Lower lobe of right lung (tissue), 2 donors: ENCODE measurements around the gene FBLN2. TPM values are rescaled to one million over a fixed set of nuclear protein-coding genes. Genes with fewer than 3 reads are reported as not detected.

Experiments used
- ATAC-seq, 2 donors: fragments of 200-7000 bp; cut with Tn5 transposase; one replicate each; pipeline ENCODE4 v1.9.1; 2020 to 2022; ENCODE audit warnings: mild to moderate bottlenecking in 2 of 2, moderate library complexity in 2 of 2
- DNase-seq: peaks from one replicate; pipeline ENCODE4 v3.0.0-alpha.2; 2020
- H3K27ac ChIP-seq: fragments of 200-600 bp; one replicate; pipeline ENCODE4 v1.8.0; 2022
- H3K27me3 ChIP-seq: fragments of 200-600 bp; one replicate; pipeline ENCODE4 v1.8.0; 2022; ENCODE audit warnings: low read depth
- H3K36me3 ChIP-seq: fragments of 200-600 bp; one replicate; pipeline ENCODE4 v1.8.0; 2022; ENCODE audit warnings: mild to moderate bottlenecking
- H3K4me1 ChIP-seq: fragments of 200-600 bp; one replicate; pipeline ENCODE4 v1.8.0; 2022
- H3K4me3 ChIP-seq: fragments of 200-600 bp; one replicate; pipeline ENCODE4 v1.8.0; 2022; ENCODE audit warnings: mild to moderate bottlenecking
- H3K9me3 ChIP-seq: fragments of 200-600 bp; one replicate; pipeline ENCODE4 v1.8.0; 2022
- intact Hi-C: fragments of 100-400 bp; cut with DNase I; formaldehyde crosslinking; loops from one replicate; pipeline ENCODE4 v1.11.0; 2022
- total RNA-seq: library from RNA; stranded (reverse); fragmentation: NEBNext Ultra II Directional; extraction: Animal tissue kit (Norgen Biotek cat#: 25700); gene quantifications from one replicate; pipeline ENCODE4 v1.2.1, GENCODE V29; 2021
- TF ChIP-seq, protein P1 (sequence below): fragments of 200-600 bp; IDR thresholded peaks from one replicate; pipeline ENCODE4 v1.8.0; 2022; ENCODE audit warnings: antibody characterized with exemption, mild to moderate bottlenecking
- donor health status: DM: no; HTN: yes; CAD: no; lungs with severe emphysema.

The FBLN2 gene
- total RNA-seq, 1 donor from 2014 or later = 40.8 TPM

DNA sequence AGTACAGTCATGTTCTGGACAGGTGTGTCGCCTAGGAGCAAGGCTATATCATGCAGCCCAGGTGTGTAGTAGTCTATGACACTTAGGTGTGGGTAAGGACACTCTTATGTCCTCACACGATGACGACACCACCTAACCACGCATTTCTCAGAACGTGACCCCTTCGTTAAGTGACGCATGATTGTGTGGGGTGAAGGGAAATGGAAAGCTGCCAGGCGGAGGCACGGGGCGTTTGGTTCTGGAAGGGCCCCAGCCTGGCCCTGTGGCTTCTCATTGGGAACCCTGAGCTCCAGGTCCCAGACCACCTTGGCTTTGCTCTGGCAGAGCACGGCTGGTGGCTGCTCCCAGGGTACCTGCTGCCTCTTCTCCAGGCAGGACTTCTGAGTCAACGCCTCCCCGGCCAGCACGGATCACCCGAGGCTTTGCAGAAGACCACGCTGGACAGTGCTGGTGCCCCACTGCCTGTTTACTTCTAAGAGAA is 39.3 kb downstream of the FBLN2 start:
- intact Hi-C loops = no loop called here
- H3K27me3 ChIP-seq = no peaks in the 10 kb centered on the region
- H3K4me1 ChIP-seq = no peaks in the 10 kb centered on the region
- H3K4me3 ChIP-seq = no peak overlapping the region
- no peaks in the 10 kb centered on the region for H3K9me3 ChIP-seq
- ATAC-seq (peak; percentile 55 to 76), DNase-seq (no peak)
- no peaks in the 10 kb centered on the region for H3K36me3 ChIP-seq
- H3K27ac ChIP-seq = no peak overlapping the region
- TF ChIP-seq, protein P1, sequence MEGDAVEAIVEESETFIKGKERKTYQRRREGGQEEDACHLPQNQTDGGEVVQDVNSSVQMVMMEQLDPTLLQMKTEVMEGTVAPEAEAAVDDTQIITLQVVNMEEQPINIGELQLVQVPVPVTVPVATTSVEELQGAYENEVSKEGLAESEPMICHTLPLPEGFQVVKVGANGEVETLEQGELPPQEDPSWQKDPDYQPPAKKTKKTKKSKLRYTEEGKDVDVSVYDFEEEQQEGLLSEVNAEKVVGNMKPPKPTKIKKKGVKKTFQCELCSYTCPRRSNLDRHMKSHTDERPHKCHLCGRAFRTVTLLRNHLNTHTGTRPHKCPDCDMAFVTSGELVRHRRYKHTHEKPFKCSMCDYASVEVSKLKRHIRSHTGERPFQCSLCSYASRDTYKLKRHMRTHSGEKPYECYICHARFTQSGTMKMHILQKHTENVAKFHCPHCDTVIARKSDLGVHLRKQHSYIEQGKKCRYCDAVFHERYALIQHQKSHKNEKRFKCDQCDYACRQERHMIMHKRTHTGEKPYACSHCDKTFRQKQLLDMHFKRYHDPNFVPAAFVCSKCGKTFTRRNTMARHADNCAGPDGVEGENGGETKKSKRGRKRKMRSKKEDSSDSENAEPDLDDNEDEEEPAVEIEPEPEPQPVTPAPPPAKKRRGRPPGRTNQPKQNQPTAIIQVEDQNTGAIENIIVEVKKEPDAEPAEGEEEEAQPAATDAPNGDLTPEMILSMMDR = no peak

DNA sequence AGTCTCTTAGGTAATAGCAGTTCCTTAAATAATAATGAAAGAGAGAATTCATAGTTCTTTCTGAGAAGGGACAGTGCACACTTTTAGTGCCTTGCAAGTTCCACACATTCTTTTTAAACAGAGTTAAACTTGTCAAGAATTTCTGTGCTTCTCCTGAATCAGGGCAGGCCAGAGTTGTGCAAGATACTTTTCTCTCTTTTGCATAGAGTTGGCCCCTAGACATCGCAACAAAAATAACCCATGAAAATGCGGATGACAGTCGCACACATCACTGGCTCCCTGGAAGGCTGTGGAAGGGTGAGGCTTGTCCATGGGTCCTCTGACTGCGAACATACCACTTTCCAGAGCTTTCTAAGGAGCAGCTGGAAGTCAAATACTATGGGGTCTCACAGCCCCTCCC is 40.1 kb downstream of the FBLN2 start:
- Histone ChIP-seq H3K4me1 (no peaks in the 10 kb centered on the region), H3K27ac (no peak overlapping the region), H3K27me3 (no peaks in the 10 kb centered on the region), H3K9me3 (no peaks in the 10 kb centered on the region), H3K36me3 (no peaks in the 10 kb centered on the region), H3K4me3 (no peak overlapping the region)
- intact Hi-C loops = no loop called here
- TF ChIP-seq, protein P1 = no peak
- DNase-seq = no peak
- ATAC-seq = peak in 1 of 2 donors; percentile 20

DNA sequence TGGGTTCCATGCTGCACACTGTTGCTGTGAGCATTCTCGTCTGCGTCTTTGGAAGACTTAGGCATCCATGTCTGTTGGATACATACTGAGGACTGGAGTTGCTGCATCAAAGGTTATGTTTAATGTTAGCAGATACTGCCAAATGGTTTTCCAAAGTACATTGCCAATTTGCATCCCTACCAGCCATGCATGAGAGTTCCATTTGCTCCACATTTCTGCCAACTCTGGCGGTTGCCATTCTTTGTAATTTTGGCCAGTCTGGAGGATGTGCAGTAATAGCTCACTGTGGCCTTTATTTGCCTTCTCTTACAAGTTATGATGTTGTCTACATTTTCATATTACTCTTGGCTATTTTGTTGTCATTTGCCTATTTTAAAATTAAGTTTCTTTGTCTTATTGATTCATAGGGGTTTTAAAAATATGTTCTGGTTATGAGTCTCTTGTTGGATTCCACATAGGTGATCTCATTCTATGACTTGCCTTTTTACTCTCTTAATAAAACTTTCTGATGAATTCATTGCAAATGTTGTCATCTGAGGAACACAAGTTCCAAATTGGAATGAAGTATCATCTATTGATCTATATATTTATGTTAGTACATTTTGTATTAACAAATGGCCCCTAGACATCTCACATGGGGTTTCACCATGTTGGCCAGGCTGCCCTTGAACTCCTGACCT is 42.1 kb downstream of the FBLN2 start:
- Histone ChIP-seq H3K27me3 (no peaks in the 10 kb centered on the region), H3K27ac (no peak overlapping the region), H3K9me3 (no peaks in the 10 kb centered on the region), H3K4me1 (no peaks in the 10 kb centered on the region), H3K36me3 (no peaks in the 10 kb centered on the region), H3K4me3 (no peak overlapping the region)
- DNase-seq (no peak), ATAC-seq (no peak)
- intact Hi-C loops = no loop called here
- TF ChIP-seq, protein P1 = no peak

DNA sequence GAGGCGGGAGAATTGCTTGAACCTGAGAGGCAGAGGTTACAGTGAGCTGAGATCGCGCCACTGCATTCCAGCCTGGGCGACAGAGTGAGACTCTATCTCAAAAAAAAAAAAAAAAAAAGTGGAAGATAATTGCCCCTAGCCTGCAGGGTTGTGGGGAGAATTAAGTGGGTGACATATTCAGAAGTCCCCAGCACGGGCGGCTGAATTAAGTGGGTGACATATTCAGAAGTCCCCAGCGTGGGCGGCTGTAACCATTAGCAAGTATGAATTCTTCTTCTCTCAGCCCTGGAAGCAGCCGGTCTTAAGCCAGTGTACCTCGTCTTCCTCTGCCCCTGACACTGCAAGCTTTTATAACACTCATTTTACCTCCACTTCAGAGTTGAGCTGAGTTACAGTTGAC is 44.7 kb downstream of the FBLN2 start:
- Histone ChIP-seq H3K27me3 (no peaks in the 10 kb centered on the region), H3K36me3 (no peaks in the 10 kb centered on the region), H3K4me3 (no peak overlapping the region), H3K4me1 (no peaks in the 10 kb centered on the region), H3K9me3 (no peaks in the 10 kb centered on the region), H3K27ac (no peak overlapping the region)
- TF ChIP-seq, protein P1 = no peak
- intact Hi-C loops = no loop called here
- DNase-seq (no peak), ATAC-seq (no peak)

DNA sequence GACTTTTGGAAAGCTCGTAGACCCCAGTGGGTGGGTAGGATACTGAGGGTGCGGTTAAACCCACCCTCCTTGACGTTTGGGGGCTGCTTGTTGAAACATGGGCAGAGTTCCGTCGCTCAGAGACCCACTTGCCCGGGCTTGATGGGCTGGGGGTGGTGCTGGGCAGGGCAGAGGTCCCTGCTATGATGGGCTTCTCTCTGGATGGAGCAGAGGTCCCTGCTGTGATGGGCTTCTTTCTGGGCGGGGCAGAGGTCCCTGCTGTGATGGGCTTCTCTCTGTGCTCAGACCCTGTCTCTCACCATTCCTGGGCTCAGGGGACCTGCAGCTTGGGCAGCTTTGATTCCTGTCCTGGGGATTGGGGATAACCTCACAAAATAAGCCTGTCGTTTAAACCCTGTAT is 45.2 kb downstream of the FBLN2 start:
- H3K9me3 ChIP-seq = no peaks in the 10 kb centered on the region
- no peak for ATAC-seq
- intact Hi-C loops = no loop called here
- TF ChIP-seq, protein P1 = no peak
- no peaks in the 10 kb centered on the region for H3K36me3 ChIP-seq
- H3K27me3 ChIP-seq = no peaks in the 10 kb centered on the region
- H3K4me1 ChIP-seq = no peaks in the 10 kb centered on the region
- DNase-seq = no peak
- H3K27ac ChIP-seq = no peak overlapping the region
- no peak overlapping the region for H3K4me3 ChIP-seq
